ENCODE data around the gene PACSIN1. TPM values are rescaled to one million over a fixed set of nuclear protein-coding genes. Genes with fewer than 3 reads are reported as not detected.

PACSIN1 gene, protein sequence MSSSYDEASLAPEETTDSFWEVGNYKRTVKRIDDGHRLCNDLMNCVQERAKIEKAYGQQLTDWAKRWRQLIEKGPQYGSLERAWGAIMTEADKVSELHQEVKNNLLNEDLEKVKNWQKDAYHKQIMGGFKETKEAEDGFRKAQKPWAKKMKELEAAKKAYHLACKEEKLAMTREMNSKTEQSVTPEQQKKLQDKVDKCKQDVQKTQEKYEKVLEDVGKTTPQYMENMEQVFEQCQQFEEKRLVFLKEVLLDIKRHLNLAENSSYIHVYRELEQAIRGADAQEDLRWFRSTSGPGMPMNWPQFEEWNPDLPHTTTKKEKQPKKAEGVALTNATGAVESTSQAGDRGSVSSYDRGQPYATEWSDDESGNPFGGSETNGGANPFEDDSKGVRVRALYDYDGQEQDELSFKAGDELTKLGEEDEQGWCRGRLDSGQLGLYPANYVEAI
- total RNA-seq (2014; rRNA removed; shearing (Covaris generic)), result not detected in 2 replicates
- not detected in 2 replicates for polyA plus RNA-seq (2015; cell fraction: cytosol; rRNA removed)
- not detected in 2 replicates for polyA plus RNA-seq (2015; cell fraction: nucleus; rRNA removed)

DNA sequence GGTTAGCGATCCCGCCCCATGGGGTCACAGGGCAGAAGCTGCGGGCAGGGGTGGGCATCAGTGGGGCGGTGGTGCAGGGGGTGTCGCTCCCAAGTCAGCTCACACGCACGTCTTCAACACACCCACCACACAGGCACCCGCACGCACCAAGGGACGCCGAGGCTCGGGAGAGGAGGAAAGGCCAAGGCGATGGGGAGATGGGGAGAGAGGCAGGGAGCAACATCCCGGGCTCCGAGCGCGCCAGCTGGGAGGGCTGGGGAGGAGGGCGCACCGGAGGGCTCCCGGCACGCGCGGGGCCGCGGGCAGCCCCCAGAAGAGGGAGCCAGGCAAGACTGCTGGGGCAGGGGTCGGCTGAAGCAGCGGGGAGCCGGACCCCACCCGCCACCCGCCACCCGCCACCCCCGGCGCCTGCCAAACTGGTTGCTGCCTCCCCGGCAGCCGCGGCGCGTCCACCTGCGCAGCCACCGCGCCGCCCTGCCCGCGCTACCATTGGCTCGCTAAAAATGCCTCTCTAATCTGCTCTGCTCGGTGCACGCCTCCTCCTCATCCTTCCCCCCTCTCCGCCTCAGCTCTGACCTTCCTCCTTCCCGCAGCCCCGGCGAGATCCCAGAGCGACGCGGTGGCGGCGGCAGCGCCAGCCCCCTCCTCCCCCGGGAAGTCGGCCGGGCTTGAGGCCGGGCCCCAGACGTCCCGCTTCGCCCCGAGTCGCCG is at the start of gene PACSIN1:
Gene PACSIN1 (plus strand): TSS at position 546 of the 711 bp plus-strand sequence. CDS start 60,230 bp downstream, outside the sequence.
- DNase-seq (ENCODE audit: low read depth, low spot score), result no peak
- in situ Hi-C loops (cut with HindIII; ENCODE audit: low pct_unique_long_range_greater_than_20kb, low sequenced_read_pairs), result no loop called here

- in situ Hi-C loops (cut with HindIII; ENCODE audit: low pct_unique_long_range_greater_than_20kb, low sequenced_read_pairs), result no loop called here
- DNase-seq (ENCODE audit: low read depth, low spot score), result no peak
Measured at GRCh38 chr6:34416877-34417371, 49.0 kb upstream of the PACSIN1 start.

DNA sequence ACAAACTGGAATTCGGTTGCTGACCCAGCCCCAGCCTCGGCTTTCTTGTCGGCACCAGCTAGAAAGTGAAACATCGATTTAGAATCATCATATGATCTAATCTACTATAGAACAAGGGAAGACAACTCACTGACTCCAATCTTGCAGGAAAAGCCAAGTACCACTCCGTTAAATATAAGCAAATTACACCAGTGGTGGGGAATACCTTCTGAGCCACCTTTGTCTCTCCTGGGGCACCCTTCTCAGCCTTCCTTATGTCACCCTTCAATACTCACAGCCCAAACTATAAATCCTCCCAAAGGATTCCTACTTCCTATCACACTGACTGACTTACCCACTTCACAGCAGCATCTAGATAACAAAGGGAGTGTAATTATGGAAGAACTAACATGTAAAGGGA is 47.5 kb upstream of the PACSIN1 start:
- in situ Hi-C loops (cut with HindIII; ENCODE audit: low pct_unique_long_range_greater_than_20kb, low sequenced_read_pairs), result no loop called here
- no peak for DNase-seq (ENCODE audit: low read depth, low spot score)

DNA sequence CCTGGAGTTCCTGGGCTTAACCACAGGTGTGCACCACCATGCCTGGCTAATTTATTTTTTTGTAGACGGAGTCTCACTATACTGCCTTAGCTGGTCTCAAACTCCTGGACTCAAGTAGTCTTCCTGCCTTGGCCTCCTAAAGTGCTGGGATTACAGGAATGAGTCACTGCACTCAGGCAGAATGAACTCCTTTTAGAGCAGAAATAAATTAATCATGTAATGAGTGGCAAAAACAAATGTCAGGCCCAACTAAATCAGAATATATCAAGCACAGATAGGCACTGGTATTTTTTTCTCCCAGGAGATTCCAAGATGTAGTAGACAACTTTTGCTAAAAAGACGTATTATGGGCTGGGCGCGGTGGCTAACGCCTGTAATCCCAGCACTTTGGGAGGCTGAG is 42.6 kb upstream of the PACSIN1 start:
- in situ Hi-C loops (cut with HindIII; ENCODE audit: low pct_unique_long_range_greater_than_20kb, low sequenced_read_pairs), result no loop called here

DNA sequence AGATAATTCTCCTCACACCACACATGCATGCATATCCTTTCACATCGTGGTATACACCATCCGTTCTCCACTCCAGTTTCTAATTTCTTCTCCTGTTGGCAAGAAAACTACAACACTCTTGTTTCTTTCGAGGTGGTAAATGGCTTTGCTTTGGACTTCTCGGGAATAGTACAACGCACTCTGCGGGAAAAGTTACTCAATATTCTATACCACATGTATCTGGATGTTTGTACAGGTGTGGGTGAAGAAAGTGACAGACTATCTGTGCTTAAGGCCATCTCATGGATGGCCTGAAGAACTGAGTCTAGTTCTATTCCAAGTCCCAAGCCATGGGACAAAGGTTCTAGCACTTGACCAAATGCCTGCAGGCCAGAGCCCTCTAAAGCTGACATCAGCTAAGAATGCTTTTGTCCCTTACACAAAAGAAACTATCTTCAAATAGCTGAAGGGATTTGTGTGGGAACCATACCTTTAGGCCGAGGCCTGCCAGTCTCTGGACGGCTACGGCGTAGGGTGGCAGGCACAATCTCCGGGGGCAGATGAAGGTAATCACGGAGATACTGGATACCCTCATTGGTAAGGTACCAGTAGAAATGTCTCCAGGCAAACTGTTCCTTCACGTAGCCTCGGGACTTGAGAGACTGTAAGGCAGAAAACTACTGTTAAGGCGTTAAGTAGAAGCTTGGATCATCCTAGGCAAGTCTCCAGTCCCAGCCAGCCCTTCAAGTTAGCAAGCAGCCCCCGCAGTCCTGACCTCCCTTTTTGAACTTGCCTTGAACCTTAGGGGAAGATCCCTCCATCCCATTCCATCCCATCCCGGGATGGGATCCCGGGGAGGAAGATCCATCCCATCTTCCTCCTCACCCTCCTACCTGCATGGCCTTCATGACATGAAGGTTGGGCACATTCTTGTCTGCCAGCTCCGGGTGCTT is 41.4 kb upstream of the PACSIN1 start:
- no peak for DNase-seq (ENCODE audit: low read depth, low spot score)
- in situ Hi-C loops (cut with HindIII; ENCODE audit: low pct_unique_long_range_greater_than_20kb, low sequenced_read_pairs), result no loop called here

More for the DNA sequence above, 42.6 kb upstream of the PACSIN1 start:
- DNase-seq (ENCODE audit: low read depth, low spot score), result no peak

DNA sequence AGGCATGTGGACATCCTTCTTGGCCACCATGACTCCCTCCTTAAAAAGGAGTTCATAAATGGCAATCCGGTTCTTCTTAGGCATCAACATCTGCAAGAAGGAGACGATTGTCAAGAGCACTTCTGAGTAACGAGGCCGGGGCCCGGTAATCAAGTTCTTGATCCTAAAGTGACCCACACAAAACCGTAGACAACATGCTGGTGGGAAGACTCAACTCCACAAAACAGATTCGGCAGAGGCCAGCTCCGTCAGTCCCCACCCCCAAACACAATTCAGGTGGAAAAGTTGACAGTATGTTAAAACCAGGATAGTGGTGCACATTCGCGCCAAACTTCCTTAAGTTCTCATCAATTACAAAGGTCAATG is 40.8 kb upstream of the PACSIN1 start:
- DNase-seq (ENCODE audit: low read depth, low spot score), result no peak
- in situ Hi-C loops (cut with HindIII; ENCODE audit: low pct_unique_long_range_greater_than_20kb, low sequenced_read_pairs), result no loop called here

DNA sequence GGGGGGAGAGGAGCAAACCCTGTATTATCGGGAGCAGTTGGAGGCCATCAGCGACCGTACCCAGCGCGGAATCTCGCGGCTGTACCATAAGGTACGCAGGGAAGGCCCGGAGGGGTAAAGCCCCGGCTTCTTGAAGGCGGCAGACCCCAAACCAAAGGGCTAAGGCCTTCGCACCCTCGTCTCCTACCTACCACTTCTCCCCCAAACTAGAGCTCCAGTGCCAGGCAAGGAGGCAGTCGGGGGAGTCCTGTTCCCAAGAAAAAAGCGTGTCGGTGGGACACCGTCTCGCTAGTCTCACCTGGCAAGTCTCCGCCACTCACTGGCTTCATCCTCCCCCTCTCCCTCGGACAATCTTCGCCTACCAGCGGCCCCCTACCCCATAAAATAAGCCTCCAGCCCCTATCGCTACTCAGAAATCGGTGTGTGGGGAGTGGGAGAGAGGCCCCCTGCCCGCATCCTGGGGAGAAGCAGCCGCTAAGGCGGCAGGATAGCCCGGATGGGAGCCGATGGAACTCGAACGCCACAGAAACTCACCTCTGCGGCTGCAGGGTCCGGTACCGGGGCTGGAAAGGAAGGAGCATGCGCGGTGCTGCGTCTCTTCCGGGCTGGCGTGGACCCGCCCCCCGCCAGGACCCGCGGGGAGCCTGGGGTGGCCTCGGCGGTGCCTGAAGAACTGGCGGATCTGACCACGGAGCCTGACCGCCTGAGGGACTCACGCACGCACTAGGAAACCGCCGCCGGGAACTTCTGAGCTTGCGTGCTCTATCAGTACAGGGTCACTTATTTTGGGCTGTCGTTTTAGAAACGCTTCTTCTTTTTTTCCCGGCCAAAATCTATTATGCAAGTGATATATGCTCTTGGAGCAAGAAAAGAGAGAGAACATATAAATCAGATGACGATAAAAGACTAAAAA is 40.1 kb upstream of the PACSIN1 start, which contains the start of gene RPS10:
Gene RPS10 (minus strand): TSS at position 572 of the 913 bp plus-strand sequence. CDS start 848 bp downstream, outside the sequence.
- DNase-seq (ENCODE audit: low read depth, low spot score), result peak; percentile 90
- in situ Hi-C loops (cut with HindIII; ENCODE audit: low pct_unique_long_range_greater_than_20kb, low sequenced_read_pairs), result no loop called here

GRCh38 chr6:34435916-34436315 is 30.0 kb upstream of the PACSIN1 start:
- in situ Hi-C loops (cut with HindIII; ENCODE audit: low pct_unique_long_range_greater_than_20kb, low sequenced_read_pairs), result no loop called here

DNA sequence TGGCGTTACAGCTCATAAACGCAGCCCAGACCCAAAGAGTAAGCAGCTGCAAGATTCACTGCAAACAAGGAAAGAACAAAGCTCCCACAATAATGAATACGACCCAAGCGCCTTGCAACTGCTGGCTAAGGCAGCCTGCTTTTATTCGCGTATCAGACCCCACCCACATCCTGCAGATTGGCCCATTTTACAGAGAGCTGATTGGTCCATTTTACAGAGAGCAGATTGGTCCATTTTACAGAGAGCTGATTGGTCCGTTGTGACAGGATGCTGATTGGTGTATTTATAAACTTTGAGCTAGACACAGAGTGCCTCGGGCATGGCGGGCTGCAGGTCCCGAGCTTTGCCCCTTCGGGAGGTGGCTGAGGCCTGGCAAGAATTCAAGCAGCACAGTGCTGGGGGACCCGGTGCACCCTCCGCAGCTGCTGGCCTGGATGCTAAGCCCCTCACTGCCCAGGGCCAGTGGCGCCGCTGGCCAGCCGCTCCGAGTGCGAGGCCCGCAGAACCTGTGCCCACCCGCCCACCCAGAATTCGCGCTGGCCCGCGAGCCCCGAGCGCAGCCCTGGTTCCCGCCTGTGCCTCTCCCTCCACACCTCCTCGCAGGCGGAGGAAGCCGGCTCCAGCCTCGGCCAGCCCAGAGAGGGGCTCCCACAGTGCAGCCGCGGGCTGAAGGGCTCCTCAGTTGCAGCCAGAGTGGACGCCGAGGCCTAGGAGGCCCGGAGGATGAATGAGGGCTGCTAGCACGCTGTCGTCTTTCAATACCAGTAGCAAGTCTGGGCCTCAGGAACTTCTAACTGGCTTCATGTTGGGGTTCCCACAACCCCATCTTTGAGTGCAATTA is 28.9 kb upstream of the PACSIN1 start:
- in situ Hi-C loops (cut with HindIII; ENCODE audit: low pct_unique_long_range_greater_than_20kb, low sequenced_read_pairs), result no loop called here
- DNase-seq (ENCODE audit: low read depth, low spot score), result no peak

More at GRCh38 chr6:34435916-34436315, 30.0 kb upstream of the PACSIN1 start:
- DNase-seq (ENCODE audit: low read depth, low spot score), result no peak

DNA sequence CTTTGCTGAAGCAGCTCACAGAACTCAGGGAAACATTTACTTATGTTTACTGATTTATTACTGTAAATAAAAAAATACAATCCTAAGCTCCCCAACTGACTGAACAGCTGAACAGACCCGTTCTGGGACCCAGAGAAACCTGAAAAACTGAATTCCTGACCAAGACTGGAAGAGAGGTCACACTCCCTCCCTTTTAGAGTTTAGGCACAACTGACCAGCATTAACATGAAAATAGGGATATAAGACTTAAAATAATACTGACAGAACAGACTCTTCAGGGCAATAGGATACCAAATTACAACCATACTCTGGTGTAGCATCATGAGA is 28.3 kb upstream of the PACSIN1 start:
- DNase-seq (ENCODE audit: low read depth, low spot score), result no peak
- in situ Hi-C loops (cut with HindIII; ENCODE audit: low pct_unique_long_range_greater_than_20kb, low sequenced_read_pairs), result no loop called here

DNA sequence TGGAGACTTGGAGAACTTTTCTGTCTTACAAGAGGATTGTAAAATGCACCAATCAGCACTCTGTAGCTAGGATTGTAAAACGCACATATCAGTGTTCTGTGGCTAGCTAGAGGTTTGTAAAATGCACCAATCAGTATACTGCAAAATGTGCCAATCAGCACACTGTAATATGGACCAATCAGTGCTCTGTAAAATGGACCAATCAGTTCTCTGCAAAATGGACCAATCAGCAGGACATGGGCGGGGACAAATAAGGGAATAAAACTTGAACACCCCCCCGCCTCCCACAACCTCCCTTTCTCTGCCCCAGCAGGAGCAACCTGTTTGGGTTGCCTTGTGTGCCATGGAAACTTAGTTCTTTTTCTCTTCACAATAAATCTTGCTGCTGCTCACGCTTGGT is 27.2 kb upstream of the PACSIN1 start:
- DNase-seq (ENCODE audit: low read depth, low spot score), result no peak
- in situ Hi-C loops (cut with HindIII; ENCODE audit: low pct_unique_long_range_greater_than_20kb, low sequenced_read_pairs), result no loop called here

GRCh38 chr6:34439442-34439841 is 26.4 kb upstream of the PACSIN1 start:
- DNase-seq (ENCODE audit: low read depth, low spot score), result no peak
- in situ Hi-C loops (cut with HindIII; ENCODE audit: low pct_unique_long_range_greater_than_20kb, low sequenced_read_pairs), result no loop called here

DNA sequence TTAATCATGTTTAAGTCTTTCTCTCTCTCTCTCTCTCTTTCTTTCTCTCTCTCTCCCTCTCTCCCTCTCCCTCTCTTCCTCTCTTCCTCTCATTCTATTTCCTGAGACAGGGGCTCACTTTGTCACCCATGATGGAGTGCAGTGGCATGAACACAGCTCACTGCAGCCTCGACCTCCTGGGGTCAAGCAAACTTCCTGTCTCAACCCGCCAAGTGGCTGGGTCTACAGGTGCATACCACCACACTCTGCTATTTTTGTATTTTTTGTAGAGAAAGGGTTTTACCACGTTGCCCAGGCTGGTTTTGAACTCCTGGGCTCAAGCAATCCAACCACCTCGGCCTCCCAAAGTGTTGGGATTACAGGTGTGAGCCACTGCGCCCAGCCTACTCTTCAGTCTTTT is 24.4 kb upstream of the PACSIN1 start:
- in situ Hi-C loops (cut with HindIII; ENCODE audit: low pct_unique_long_range_greater_than_20kb, low sequenced_read_pairs), result no loop called here
- no peak for DNase-seq (ENCODE audit: low read depth, low spot score)

- in situ Hi-C loops (cut with HindIII; ENCODE audit: low pct_unique_long_range_greater_than_20kb, low sequenced_read_pairs), result no loop called here
- DNase-seq (ENCODE audit: low read depth, low spot score), result no peak
Measured at GRCh38 chr6:34445313-34445860, 20.5 kb upstream of the PACSIN1 start.

DNA sequence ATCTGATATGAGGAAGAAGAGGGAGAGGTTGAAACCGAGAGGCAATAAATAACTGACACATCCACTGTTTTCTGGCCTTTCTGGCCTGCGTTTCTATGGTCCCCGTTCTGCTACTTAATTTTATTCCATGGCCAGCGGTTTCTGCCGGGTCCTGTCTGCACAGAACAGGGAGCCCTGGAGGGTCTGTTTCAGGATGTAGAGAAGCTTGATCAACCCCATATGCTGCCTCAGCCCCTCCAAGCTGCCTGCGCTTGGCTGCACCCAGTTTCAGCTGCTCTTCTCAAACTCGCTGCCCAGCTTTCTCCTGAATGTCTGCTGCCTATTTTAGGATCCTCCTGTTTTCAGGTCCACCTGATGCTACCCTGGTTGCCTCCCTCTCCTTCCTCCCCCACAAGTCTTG is 18.5 kb upstream of the PACSIN1 start:
- in situ Hi-C loops (cut with HindIII; ENCODE audit: low pct_unique_long_range_greater_than_20kb, low sequenced_read_pairs), result no loop called here
- DNase-seq (ENCODE audit: low read depth, low spot score), result no peak

GRCh38 chr6:34447910-34448309 is 18.0 kb upstream of the PACSIN1 start:
- in situ Hi-C loops (cut with HindIII; ENCODE audit: low pct_unique_long_range_greater_than_20kb, low sequenced_read_pairs), result no loop called here
- peak; percentile 26 for DNase-seq (ENCODE audit: low read depth, low spot score)

Data from SK-MEL-5 (cell line).